HTR-8/SVneo (cell line): ENCODE measurements around the gene CLN6.
"Not testable (repeated sequence)": the region's sequence is repeated elsewhere in the genome, so short reads cannot be mapped to it uniquely, and the experiment has no call there.

ENCODE experiments used
- DNase-seq: peaks from one replicate; pipeline ENCODE4 v3.0.0; 2011; ENCODE audit warnings: low spot score, mixed read lengths; ENCODE audit not compliant: insufficient read length
- FAIRE-seq: peaks from 2 replicates; lab custom pipeline; 2011; peaks lifted over from hg19 to GRCh38; lab: Jason Lieb, UNC

Gene CLN6

DNA sequence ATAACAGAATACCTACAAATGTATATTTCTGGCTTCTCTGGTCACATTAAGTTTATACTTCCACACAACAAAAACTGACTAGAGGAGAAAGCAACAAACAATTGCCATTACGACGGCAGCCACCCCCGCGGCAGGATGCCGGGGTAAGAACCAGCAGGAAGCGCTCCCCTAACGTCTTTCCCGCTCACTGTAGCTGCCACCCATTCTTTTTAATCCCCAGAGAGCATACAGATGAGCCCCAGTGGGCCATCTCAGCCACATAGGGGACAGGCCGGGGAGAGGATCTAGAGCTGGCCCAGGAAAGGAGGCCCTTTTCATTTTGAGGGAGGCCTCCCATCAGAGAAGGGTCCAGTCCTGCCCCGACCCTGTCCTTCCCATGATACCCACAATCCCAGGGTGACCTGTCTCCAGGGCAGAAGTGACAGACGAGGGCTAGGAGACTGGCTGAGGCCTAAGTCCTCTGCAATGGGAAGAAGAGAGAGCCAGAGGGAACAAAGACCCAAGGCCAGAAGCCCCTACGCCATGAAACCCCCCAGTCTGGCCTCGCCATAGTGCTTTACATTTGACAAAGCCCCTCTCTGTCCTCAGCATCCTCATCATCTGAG lies 20.8 kb downstream of the CLN6 start:
- FAIRE-seq, result no peak
- no peak for DNase-seq

- DNase-seq (no peak), FAIRE-seq (no peak)
Measured at GRCh38 chr15:68208136-68208535, 21.4 kb downstream of the CLN6 start.

DNA sequence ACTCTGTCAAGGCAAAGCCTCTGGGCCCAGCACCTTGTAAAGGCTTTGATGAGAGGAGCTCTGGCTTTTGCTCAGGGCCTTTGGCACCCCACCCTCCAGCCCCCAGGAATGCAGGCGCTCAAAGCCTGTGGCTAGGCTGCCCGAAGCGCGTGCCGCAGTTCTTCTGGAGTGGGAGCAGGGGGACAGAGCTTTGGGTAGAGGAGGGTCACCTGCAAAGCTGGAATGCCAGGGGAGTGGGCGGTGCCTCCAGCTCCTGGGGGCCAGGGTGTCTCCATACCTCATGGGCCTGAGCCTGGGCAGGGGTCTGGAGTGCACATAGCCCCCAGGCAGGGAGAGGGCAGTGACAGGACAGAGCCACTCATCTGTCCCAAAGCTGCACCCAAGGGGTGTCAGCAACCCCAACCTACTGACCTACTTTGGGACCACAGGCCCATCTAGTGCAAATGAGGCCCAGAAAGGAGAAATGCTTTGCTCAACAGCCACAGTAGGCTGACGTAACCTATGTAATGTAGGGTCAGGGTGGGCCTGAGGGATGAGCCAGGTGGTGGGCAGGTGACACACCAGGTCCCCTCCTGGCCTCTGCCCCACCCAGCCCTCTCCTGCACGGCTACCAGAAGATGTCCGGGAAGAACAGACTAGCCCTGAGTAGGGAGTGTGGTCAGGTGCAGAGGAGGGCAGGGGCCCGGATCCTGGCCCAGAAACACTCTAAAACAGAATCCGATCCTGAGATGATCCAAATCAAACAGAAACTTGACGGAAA lies 22.2 kb downstream of the CLN6 start:
- no peak for DNase-seq
- no peak for FAIRE-seq

- FAIRE-seq (no peak), DNase-seq (no peak)
Measured at GRCh38 chr15:68206711-68207151, 22.8 kb downstream of the CLN6 start.

GRCh38 chr15:68205954-68206539 lies 23.5 kb downstream of the CLN6 start:
- FAIRE-seq (no peak), DNase-seq (no peak)

DNA sequence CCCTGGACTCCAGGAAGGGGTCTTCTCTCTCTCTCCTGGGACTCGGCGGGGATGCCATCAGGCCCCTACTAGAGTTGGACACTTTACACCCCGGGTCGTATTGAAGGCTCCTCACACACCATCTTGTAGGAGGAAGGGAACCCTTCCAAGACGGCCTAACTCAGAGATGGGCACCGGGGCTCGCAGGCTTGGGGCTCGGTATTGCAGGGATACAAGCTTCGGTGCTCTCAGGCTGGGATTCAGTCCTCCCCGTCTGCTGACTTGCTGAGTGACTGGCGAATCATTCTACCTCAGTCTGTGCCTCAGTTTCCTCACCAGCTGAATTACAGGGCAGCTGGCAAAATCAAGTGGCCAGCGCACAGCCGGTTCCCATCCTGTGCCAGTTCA lies 24.0 kb downstream of the CLN6 start:
- DNase-seq, result no peak
- FAIRE-seq, result no peak

- FAIRE-seq (no peak), DNase-seq (no peak)
Measured at GRCh38 chr15:68204776-68205557, 24.6 kb downstream of the CLN6 start, which contains the start of gene CALML4. Gene CALML4, minus strand, starts transcription at chr15:68205332. Its CDS starts 85 bp downstream, at chr15:68205247.

GRCh38 chr15:68204361-68204760 lies 25.2 kb downstream of the CLN6 start:
- no peak for DNase-seq
- no peak for FAIRE-seq

GRCh38 chr15:68203956-68204355 lies 25.6 kb downstream of the CLN6 start:
- FAIRE-seq (no peak), DNase-seq (no peak)

DNA sequence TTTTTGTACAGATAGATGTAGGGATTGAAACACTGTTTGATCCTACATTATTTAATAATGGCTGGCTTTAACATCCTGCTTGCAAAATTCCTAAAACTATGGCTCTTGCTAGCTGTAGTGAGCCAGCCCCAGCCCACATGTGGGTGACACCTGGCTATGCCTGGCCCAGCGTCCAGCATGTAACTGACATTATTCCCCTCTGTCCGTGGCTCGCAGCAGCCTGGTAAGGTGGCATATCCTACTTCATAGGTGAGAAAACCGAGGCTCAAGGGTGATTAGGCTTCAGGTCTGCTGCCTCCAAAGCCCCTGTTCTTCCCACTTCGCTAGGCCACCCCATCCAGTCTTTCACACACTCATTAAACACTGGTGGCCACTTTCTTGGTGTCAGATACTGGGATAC lies 26.0 kb downstream of the CLN6 start:
- FAIRE-seq (peak; percentile 74), DNase-seq (no peak)

DNA sequence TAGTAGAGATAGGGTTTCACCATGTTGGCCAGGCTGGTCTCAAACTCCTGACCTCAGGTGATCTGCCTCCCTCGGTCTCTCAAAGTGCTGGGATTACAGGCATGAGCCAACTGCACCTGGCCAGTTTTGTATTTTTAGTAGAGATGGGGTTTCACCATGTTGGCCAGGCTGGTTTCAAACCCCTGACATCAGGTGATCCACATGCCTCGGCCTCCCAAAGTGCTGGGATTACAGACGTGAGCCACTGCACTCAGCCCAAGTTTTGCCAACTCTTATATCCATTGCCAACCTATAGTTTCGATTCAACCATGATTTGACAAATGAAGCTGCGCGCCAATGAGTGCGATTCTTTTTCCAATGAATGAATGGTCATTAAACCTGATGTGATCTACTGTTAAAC lies 26.5 kb downstream of the CLN6 start:
- not testable (repeated sequence) for DNase-seq, FAIRE-seq

DNA sequence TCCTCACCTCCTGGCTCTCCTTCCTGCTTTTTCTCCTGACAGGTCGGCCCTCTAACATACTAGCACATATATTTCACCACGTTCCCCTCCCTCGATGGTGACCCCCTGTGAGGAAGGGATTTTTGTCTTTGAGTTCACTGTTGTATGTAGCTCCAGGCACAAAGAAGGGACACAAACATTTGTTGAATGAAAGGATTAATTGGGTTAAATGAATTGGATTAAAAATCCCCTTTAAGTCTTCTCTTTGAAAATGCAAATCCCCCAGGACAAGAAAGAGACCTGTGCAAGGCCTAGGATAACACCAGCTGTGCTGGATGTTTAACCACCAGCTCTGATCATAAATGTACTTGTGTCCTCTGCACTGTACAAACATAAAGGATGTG lies 27.7 kb downstream of the CLN6 start:
- DNase-seq (no peak), FAIRE-seq (no peak)

DNA sequence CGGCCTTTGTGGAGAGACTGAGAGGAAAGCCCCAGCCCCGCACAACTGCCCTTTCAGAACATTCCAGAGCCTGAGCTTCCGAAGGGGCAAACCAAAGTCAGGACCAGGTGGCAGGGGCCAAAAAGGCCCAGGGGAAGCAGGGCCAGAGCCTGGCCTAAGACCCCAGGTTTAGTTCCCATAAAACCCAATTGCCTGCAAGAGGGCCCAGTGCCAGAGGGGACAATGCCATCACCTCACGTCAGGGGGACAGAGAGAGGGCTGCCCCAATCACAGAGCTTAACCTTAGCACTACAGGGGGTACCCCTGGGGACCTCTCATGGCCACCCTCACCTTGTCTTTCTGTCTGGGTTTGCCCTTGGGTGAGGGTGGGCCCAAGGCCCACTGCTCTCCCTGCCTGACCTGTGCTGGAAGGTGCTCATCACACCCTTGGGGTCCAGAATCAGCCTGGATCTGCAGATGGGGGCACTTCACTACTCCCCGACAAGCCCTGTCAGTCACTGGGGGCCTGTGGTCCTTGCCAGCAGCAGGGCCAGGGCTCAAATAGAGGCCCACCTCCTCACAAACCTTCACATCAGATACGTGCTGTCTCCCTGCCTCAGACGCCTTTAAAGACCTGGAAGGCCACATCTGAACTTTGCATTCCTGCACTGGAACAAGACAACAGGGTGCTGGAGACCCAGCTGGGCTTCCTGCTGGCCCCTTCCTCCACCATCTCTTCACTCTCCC lies 28.2 kb downstream of the CLN6 start:
- FAIRE-seq (no peak), DNase-seq (no peak)

DNA sequence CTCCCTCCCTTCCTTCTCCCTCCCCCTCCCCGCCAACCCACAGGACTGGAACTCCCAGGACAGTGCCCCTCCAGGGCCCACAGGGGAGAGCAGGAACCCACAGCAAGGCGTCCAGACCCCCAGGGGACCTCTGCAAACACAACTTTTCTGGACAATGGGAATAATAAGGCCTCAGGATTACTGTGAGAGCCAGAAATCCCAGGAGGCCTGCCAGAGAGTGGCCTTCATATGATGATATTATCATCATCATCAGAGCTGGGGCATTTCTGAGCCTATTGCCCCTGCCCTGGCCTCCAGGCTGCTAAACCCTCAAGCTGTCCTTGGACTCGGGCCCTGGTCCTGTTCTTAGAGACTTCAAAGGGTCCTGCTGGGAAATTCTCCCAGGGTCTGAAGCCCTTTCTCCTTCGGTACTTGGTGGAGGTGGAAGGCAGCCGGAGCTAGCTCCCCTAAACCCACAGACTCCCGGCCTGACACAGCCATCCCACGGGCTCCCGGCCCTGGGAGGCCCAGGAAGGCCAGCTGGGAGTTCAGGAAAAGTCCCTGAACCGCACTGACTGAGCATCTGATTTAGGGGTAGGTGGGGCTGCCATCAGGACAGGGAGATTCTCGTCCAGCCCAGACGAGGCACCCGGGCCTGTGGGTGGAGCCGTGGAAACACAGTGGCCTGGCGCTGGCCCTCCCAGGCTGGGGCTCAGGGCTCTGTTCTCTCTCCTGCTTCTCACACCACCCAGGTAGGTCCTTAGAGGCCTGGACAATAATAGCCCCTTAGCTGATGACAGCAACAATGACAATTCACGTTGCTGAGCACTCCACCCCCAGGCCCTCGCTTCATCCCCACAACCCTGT lies 29.3 kb downstream of the CLN6 start:
- FAIRE-seq, result no peak

GRCh38 chr15:68199340-68199739 lies 30.2 kb downstream of the CLN6 start:
- FAIRE-seq (no peak), DNase-seq (no peak)

More for the DNA sequence above, 29.3 kb downstream of the CLN6 start:
- no peak for DNase-seq

- FAIRE-seq, result no peak
- DNase-seq, result no peak
Measured at GRCh38 chr15:68197661-68198437, 31.7 kb downstream of the CLN6 start.

GRCh38 chr15:68197170-68197492 lies 32.4 kb downstream of the CLN6 start:
- FAIRE-seq (no peak), DNase-seq (no peak)

- DNase-seq (no peak), FAIRE-seq (peak; percentile 4)
Measured at GRCh38 chr15:68196445-68197169, 32.9 kb downstream of the CLN6 start.
